MV-4-11 (cell line): ENCODE results near the gene IDH3G.

Experiments used
- DNase-seq: peaks from one replicate; lab custom pipeline; 2025; lab: John Stamatoyannopoulos, UW

The IDH3G gene

GRCh38 chrX:153773741-153774575, 20.2 kb downstream of the IDH3G start:
- no peak for DNase-seq

DNA sequence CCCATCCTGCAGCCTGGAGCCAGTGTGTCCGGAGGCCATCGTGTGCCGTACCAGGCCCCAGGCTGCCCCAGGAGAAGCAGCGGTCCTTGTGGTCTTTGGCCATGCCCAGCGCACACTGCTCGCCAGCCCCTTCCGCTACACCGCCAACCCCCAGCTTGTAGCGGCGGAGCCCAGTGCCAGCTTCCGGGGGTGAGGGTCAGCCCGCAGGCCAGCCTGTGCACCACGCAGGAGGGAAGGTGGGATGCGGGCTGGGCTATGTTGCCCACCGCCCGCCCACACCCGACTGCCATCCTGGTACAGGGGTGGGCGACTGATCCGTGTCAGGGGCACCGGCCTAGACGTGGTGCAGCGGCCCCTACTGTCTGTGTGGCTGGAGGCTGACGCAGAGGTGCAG, 21.0 kb downstream of the IDH3G start:
- DNase-seq, result no peak

- no peak for DNase-seq
Measured at GRCh38 chrX:153772316-153773217, 21.6 kb downstream of the IDH3G start.

- DNase-seq, result no peak
Measured at GRCh38 chrX:153771415-153772315, 22.5 kb downstream of the IDH3G start.

DNA sequence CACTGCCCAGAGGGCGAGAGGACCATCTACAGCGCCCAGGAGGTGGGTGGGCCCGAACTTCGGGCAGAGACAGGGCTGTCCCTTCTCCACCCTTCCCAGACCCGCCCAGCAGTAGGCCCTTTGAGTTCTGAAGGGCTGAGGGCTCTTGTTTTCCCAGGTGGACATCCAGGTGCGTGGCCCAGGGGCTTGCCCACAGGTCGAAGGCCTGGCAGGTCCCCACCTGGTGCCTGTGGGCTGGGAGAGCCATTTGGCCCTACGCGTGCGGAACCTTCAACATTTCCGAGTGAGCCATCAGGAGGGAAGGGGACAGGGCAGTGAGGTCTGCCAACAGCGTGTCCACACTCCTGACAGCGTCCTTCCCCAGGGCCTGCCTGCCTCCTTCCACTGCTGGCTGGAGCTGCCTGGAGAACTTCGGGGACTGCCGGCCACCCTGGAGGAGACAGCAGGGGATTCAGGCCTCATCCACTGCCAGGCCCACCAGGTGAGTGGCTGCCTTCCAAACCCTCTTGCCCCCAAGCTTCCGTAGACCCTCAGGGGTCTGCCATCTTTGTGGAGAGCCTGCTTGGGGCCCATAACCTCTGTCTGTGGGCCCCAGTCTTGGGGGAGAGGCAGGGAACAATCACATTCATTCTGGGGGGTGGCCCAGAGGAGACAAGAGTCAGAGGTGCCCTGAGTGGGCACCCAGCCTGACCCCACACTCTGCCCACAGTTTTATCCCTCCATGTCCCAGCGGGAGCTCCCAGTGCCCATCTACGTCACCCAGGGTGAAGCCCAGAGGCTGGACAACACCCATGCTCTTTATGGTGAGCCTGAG, 23.4 kb downstream of the IDH3G start:
- no peak for DNase-seq

DNA sequence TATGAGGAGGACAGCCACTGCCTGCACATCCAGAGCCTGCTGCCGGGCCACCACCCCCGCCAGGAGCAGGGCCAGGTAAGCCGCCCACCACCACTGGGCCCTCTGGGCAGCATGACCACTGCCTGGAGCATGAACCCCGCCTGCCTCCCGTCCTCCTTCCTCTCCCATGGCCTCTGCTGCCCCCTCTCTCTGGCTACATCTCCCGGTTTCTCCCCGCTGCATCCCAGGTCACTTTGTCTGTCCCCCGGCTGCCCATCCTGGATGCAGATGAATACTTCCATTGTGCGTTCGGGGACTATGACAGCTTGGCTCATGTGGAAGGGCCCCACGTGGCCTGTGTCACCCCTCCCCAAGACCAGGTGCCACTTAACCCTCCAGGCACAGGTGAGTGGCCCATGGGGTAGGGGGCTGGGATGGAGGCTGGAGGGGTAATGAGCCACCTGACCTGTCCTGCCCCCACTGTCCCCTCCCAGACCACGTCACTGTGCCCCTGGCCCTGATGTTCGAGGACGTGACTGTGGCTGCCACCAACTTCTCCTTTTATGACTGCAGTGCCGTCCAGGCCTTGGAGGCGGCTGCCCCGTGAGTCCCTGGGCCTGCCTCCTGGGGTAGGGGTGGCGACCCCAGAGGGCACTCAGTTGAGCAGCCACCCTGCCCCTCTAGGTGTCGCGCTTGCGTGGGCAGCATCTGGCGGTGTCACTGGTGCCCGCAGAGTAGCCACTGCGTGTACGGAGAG, 24.1 kb downstream of the IDH3G start:
- DNase-seq, result no peak

DNA sequence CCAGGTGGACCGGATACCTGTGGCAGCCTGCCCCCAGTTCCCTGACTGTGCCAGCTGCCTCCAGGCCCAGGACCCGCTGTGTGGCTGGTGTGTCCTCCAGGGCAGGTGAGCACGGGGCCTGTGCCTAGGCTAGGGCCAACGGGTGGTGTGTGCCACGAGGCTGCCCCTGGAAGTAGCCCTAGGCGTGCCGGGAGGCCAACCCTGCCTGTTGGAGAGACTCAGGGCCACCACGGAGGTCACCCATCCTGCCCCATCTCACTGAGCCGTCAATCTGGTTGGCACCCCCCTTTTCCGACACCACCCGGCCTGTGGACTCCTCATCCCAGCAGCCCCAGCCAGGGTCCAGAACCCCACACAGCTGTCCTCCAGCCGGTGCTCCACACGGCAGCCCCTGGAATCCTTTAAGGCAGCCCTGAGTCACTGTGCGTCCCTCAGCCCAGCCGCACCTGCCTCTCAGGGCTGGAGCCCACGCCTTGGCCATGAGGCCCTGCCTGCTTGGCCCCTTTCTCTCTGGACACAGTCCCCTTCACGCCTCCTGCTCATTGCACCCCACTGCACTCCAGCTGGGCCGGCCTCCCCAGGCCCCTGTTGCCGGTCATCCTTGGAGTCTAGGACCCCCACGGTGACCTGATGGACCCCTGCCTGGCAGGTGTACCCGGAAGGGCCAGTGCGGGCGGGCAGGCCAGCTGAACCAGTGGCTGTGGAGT, 24.9 kb downstream of the IDH3G start:
- DNase-seq, result no peak

DNA sequence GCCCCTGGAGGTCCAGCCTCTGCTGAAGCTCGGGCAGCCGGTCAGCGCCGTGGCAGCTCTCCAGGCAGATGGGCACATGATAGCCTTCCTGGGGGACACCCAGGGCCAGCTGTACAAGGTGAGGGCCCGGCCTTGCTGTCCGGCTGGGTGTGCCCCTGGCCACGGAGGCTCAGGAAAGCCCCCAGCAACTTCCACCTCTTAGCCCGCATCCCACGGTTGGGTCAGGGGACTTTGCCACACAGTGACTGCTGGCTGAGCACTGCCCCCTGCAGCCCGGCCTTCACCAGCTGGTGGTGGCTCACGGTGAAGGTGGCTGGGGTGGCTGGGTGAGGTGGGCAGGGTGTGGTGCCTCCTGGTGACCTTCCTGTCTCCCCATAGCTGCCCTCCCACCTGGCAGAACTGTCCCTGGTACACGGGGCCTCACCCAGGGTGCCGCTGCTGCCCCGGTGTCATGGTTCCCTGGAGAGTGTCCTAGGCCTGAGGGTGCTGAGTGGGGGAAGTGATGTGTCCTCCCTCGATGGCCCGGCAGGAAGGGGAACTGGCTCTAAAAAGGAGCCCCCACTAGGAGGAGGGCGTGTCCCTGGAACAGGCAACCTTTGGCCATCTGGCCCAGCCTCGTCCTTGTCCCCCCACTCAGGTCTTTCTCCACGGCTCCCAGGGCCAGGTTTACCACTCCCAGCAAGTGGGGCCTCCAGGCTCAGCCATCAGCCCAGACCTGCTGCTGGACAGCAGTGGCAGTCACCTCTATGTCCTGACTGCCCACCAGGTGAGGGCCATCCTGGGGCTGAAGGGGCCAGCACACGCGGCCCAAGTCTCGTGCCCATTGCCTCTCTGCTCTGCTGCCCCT, 25.6 kb downstream of the IDH3G start:
- no peak for DNase-seq

DNA sequence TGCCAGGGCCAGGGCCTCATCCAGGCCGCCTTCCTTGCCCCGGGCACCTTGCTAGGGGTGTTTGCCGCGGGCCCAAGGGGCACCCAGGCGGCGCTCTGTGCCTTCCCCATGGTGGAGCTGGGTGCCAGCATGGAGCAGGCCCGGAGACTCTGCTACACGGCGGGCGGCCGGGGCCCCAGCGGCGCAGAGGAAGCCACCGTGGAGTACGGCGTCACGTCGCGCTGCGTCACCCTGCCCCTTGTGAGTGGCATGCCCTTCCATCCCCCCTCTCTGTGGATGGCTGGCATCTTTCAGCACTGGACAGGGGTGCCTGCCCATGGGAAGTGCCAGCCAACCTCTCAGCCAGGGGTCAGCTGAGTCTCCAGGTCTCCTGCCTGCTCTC, 26.5 kb downstream of the IDH3G start:
- DNase-seq, result no peak

DNA sequence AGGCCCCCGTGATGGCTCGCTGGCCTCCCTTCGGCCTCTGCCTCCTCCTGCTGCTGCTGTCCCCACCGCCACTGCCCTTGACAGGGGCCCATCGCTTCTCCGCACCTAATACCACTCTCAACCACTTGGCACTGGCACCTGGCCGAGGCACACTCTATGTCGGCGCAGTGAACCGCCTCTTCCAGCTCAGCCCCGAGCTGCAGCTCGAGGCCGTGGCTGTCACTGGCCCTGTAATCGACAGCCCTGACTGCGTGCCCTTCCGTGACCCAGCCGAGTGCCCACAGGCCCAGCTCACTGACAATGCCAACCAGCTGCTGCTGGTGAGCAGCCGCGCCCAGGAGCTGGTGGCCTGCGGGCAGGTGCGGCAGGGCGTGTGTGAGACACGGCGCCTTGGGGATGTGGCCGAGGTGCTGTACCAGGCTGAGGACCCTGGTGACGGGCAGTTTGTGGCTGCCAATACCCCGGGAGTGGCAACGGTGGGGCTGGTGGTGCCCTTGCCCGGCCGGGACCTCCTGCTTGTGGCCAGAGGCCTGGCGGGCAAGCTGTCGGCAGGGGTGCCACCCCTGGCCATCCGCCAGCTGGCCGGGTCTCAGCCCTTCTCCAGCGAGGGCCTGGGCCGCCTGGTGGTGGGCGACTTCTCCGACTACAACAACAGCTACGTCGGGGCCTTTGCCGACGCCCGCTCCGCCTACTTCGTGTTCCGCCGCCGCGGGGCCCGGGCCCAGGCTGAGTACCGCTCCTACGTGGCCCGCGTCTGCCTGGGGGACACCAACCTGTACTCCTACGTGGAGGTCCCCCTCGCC, 27.1 kb downstream of the IDH3G start:
- DNase-seq, result no peak

DNA sequence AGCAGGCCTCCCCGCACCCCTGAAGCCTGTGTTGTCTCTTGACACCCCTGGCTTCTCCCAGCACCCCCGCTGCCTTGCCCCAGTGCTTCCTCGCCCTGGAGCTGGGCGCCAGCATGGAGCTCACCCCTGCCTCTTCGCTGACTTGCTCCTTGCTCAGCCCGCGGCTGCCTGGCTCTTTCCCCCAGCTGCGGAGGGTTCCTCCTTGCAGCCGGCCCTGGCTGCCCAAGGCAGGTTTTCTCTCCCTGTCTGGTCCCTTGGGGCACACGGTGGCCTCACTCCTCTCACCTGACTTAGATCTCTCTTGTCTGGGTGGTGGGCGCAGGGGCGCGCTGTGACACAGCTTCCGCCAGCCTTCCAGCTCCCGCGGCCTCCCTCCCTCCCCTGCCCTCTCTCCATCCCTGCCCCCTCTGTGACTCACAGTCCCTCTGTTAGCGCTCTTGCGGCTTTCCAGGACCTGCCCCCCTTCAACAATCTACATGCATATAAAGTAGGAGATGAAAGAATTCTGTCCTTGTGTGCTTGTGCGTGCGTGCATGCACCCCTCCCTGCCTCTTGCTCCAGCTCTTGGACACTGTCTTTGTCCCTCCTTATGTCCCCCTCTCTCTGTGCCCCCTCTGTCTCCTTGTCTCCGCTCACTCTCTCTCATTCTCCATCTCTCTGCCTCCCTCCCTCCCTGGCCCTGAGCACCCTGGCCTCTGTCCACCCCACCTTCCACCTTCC, 27.9 kb downstream of the IDH3G start:
- DNase-seq, result peak; percentile 61

GRCh38 chrX:153765138-153766079, 28.8 kb downstream of the IDH3G start:
- DNase-seq, result no peak

DNA sequence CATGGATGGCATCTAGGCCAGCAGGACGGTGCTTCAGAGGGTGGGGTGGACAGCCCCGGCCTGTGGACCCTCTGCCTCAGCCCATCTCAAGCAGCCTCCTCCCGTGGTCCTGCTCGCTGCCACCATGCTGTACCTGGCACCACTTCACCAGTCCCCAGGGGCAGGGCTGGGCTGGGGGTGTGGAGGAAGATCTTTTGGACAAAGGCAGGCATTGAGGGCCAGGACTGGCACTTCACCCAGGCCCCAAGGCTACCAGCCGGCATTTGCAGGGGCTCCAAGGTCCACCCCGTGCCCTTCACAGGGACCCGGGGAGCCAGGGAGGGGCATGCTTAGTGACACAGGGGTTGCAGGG, 29.4 kb downstream of the IDH3G start:
- DNase-seq, result no peak

GRCh38 chrX:153763989-153764755, 30.0 kb downstream of the IDH3G start, which contains the start of gene PLXNB3:
PLXNB3 (plus strand) TSS chrX:153764249; CDS start chrX:153765536, 1,287 bp downstream.
- DNase-seq, result peak; percentile 38

DNA sequence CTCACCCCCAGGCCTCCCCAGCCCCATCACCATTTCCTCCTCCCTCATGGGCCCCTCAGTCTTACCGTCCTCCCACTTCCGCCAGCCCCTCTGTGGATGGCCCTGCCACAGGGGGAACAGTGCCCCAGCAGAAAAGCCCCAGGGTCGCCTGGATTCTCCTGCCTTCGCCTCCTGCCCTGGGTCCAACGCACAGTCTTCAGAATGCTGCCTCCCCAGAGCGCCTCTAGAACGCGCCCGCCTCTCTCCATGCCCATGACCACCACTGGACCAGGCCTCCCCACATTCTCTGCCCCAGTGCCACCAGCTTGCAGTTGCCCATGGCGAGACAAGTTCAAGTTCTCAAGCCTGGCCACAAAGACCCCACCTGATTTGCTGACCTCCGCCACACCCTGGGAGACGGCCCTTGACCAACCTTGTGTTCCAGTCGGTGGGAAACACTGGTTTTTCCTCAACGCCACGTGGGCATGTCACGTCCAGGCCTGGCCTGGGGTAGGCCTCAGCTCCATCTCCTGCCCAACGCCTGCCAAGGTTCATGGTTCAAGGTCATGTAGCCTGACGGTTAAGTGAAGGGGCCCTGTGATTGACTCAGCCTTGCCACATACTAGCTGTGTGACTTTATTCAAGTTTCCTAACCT, 30.8 kb downstream of the IDH3G start:
- no peak for DNase-seq
